Measurements from ENCODE around the gene NEO1. TPM values are rescaled to one million over a fixed set of nuclear protein-coding genes. Genes with fewer than 3 reads are reported as not detected.

NEO1 gene
- total RNA-seq, 2 experiments from 2014 or later = 8.3 to 9.3 TPM

DNA sequence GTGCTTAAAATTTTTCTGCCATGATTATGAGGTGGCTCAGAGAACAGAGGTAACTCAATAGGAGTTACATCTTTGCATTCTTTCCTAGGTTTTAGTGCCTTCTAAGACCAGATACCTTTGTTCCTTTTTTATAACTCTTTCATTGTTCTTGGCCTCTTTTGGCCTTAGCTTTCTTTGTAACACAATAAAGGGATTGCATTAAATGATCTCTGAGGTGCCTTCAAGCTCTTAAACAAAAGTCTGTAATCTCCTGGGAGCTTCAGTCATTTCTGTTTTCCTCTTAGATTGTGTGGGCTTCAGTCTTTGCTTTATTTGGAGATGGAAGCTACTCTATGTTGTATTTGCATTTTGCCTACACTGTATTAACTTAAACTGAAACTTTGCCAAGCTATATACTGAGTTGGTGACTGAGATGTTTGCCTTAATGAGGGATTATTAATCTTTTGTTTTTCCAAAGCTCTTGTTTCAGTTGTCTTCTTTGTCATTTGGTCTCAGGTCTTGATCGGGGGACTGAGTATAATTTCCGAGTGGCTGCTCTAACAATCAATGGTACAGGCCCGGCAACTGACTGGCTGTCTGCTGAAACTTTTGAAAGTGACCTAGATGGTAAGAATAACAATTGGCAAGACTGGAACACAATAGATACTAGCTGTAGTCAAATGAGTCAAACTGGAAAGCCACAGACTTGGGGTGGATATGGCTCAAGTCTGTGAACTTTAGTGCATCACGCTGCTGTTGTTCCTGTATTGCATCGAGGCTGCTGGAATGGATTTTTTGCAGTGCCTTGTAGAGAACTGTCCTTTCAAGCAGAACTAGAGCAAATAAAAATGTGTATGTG is 206.2 kb downstream of the NEO1 start:
- Mint-ChIP-seq H3K9me3 (no peaks in the 10 kb centered on the region), H3K27ac (no peak overlapping the region), H3K4me3 (no peak overlapping the region), H3K27me3 (no peaks in the 10 kb centered on the region), H3K36me3 (peaks cover 14% of the 10 kb centered on the region), H3K4me1 (ENCODE audit: low read depth) (peaks cover 8% of the 10 kb centered on the region)
- POLR2A ChIA-PET = no interaction called here
- intact Hi-C loops (cut with micrococcal nuclease) = no loop called here
- DNase-seq = peak; percentile 40
- CTCF ChIA-PET = interaction anchor here (0.8 to 1.9 kb wide), 4 partner anchors 16 to 537 kb away, joined by 3 to 11 read pairs (median 6); no protein-coding TSS in a partner anchor

DNA sequence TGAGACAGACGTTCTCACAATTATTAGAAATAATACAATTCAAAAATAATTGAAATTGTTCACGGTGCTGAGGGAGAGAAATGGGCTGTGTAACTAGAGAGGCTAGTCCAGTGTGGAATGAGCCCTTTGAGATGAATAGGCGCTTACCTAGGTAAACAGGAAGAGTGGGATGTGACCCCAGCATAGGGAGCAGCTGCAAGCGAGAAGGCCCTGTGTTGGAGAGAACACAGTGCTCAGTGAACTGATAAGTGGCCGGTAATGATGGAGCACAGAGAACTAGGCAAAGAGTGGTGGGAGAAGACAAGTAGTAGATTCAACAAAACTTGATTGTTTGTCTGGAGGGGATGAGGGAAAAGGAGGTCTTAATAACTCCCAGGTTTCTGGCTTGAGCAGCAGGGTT is 212.6 kb downstream of the NEO1 start:
- ChIA-PET POLR2A (no interaction called here), CTCF (interaction anchor here (0.6 to 5.1 kb wide), 21 partner anchors 10 to 542 kb away, joined by 3 to 93 read pairs (median 5); no protein-coding TSS in a partner anchor)
- no peaks in the 10 kb centered on the region for H3K27me3 Mint-ChIP-seq
- H3K4me3 Mint-ChIP-seq = no peak overlapping the region
- peaks cover 9% of the 10 kb centered on the region for H3K36me3 Mint-ChIP-seq
- no peak for DNase-seq
- intact Hi-C loops (cut with micrococcal nuclease) = loop anchor here (2.0 kb wide), 1 partner anchor 24 kb away; no protein-coding TSS in a partner anchor
- H3K4me1 Mint-ChIP-seq (ENCODE audit: low read depth) = peaks cover 4% of the 10 kb centered on the region
- H3K27ac Mint-ChIP-seq = no peak overlapping the region
- H3K9me3 Mint-ChIP-seq = no peaks in the 10 kb centered on the region

DNA sequence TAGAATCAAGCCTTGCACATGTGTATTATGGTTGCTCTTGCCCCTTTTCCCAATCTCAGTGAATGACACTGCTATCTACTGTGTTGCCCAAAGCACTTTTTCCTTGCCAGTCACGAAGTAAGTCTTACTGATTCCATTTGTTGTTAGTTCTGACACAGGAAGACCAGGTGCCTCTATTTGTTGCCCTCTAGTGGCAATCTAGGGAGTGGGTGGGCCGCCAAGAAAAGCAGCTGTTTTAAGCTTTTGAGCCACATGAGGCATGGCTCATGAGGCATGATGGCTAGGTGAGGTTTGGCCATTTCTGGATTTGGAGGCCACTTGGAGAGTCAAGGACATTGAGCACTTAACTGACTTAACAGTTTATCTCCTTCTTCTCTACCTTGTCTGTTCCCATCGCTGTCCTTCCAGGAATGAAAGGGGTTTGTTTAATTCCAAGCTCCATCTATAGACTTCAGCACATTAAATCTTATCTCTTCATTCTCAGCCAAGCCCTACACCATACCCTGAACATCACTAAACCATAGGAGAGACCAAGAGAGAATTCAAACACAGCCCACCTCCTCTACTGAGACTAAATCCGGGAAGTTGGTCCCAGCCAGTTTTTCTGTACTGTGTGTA is 213.4 kb downstream of the NEO1 start:
- CTCF ChIA-PET = interaction anchor here (0.6 to 5.1 kb wide), 31 partner anchors 9 to 543 kb away, joined by 3 to 93 read pairs (median 4); no protein-coding TSS in a partner anchor
- no peaks in the 10 kb centered on the region for H3K27me3 Mint-ChIP-seq
- H3K36me3 Mint-ChIP-seq = peaks cover 5% of the 10 kb centered on the region
- H3K9me3 Mint-ChIP-seq = no peaks in the 10 kb centered on the region
- intact Hi-C loops (cut with micrococcal nuclease) = loop anchor here (2.0 kb wide), 1 partner anchor 25 kb away; no protein-coding TSS in a partner anchor
- H3K27ac Mint-ChIP-seq = no peak overlapping the region
- H3K4me1 Mint-ChIP-seq (ENCODE audit: low read depth) = peaks cover 4% of the 10 kb centered on the region
- POLR2A ChIA-PET = no interaction called here
- H3K4me3 Mint-ChIP-seq = no peak overlapping the region
- peak; percentile 72 for DNase-seq

DNA sequence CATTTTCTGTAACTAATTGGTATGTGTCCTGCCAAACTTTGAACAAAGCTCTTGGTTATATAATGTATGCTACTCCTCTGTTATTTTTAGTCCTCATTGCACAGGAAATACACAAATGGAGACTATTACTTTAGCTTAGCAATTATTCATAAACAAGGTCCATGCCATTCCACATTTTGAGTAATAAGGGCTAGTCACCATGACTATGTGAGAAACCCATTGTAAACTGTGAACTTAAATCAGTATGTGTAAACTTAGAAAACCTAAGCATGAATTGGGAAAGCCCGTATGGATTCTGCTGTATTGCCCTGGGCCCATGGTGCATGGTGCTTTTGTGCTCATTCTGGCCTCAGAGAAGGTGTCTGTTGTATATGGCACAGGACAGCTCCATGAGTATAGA is 216.2 kb downstream of the NEO1 start:
- intact Hi-C loops (cut with micrococcal nuclease) = no loop called here
- Mint-ChIP-seq H3K27ac (no peak overlapping the region), H3K36me3 (peaks cover 2% of the 10 kb centered on the region), H3K4me1 (ENCODE audit: low read depth) (peaks cover 8% of the 10 kb centered on the region), H3K9me3 (no peaks in the 10 kb centered on the region), H3K27me3 (no peaks in the 10 kb centered on the region), H3K4me3 (no peak overlapping the region)
- ChIA-PET POLR2A (no interaction called here), CTCF (interaction anchor here (0.7 to 2.0 kb wide), 5 partner anchors 8 to 571 kb away, joined by 3 to 20 read pairs (median 3); no protein-coding TSS in a partner anchor)
- no peak for DNase-seq

DNA sequence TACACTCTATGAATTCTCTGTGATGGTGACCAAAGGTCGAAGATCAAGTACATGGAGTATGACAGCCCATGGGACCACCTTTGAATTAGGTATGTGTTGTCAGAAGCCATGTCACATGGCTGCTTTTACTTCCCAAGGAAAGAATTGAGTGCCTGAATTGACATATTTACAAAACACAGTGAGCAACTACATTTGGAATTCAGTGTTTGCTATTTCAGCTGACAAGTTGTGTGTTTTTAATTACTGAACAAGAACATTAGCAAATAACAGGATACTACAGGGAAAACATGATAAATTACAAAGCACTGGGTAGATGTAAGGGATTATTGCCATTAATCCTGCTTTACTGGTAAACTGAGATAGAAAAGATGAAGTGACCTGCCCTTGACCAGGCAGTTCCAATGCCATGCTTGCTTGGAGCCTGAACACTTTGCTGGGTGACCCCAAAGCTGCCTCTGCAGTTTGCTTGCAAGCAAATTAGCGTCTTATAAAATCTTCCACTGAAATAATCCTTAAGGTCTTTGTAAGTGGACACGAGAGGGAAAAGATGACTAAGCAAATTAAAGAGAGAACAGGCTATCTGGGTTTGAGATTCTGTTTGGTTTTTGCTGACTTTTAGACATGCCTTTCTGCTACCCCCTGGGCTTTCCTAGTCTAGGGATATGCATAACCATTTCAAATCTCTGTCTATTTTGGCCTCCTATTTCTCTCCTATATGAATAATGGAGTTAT is 218.3 kb downstream of the NEO1 start:
- intact Hi-C loops (cut with micrococcal nuclease) = no loop called here
- no peak for DNase-seq
- Mint-ChIP-seq H3K4me1 (ENCODE audit: low read depth) (peaks cover 4% of the 10 kb centered on the region), H3K36me3 (peaks cover 2% of the 10 kb centered on the region), H3K27ac (no peak overlapping the region), H3K27me3 (no peaks in the 10 kb centered on the region), H3K9me3 (no peaks in the 10 kb centered on the region), H3K4me3 (no peak overlapping the region)
- ChIA-PET POLR2A (no interaction called here), CTCF (interaction anchor here (1.0 to 8.2 kb wide), 3 partner anchors 26 to 33 kb away, joined by 4 to 73 read pairs (median 29); no protein-coding TSS in a partner anchor)

DNA sequence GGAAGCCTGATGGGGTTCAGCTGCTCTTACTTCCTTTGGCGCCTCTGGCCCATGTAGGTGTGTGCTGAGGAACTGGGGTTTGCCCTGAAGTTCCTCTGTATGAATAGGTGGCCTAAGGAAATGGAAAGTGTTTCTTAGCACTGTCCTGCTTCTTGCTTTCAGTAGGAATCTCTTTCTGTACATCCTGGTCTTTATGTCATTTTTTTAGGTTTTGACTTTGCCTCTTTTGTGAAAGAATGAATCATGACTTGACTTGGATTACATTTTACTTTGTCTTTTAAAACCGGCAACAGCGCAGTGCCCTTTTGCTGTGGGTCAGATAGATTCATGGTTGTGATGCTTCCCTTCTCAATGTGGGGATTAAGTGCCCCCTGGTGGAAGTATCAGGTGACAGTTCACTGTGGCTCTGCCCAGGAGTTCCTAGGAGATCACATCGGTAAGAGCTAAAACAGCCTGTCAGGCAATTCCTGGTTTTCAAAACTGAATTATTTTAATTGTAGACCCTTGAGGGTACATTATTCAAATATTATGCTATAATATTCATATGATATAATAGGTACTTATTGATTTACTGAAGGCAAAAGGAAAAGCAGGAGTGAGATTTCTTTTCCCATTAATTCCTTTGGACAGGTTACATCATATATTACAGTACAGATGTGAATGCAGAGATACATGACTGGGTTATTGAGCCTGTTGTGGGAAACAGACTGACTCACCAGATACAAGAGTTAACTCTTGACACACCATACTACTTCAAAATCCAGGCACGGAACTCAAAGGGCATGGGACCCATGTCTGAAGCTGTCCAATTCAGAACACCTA is 221.1 kb downstream of the NEO1 start:
- DNase-seq = peak; percentile 60
- no peaks in the 10 kb centered on the region for H3K9me3 Mint-ChIP-seq
- peaks cover 4% of the 10 kb centered on the region for H3K4me1 Mint-ChIP-seq (ENCODE audit: low read depth)
- no peak overlapping the region for H3K4me3 Mint-ChIP-seq
- ChIA-PET POLR2A (no interaction called here), CTCF (interaction anchor here (0.7 to 8.2 kb wide), 23 partner anchors 9 to 552 kb away, joined by 3 to 73 read pairs (median 5); no protein-coding TSS in a partner anchor)
- H3K36me3 Mint-ChIP-seq = peaks cover 2% of the 10 kb centered on the region
- intact Hi-C loops (cut with micrococcal nuclease) = loop anchor here (1.0 kb wide), 1 partner anchor 32 kb away; no protein-coding TSS in a partner anchor
- no peak overlapping the region for H3K27ac Mint-ChIP-seq
- no peaks in the 10 kb centered on the region for H3K27me3 Mint-ChIP-seq

DNA sequence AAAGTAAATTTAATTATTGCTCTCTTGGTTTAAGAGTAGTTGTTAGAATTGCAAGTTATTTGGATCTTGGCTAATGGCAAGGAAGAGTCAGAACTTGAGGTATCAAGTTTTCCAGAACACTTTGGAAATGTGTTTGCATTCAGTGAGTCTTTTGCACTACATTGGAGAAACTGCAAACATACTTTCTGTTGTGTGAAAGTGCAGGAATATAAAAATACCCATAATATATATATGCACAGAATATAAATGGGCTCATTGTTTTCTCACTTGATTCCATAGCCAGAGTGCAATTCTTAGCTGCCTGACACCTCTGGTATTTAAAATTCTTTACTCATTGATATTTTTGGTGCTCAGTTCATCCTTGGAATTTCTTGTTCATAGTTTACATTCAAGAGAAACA is 223.6 kb downstream of the NEO1 start:
- POLR2A ChIA-PET = no interaction called here
- Mint-ChIP-seq H3K9me3 (no peaks in the 10 kb centered on the region), H3K4me1 (ENCODE audit: low read depth) (peaks cover 4% of the 10 kb centered on the region), H3K36me3 (peaks cover 3% of the 10 kb centered on the region), H3K27me3 (no peaks in the 10 kb centered on the region), H3K27ac (no peak overlapping the region), H3K4me3 (no peak overlapping the region)
- no peak for DNase-seq
- CTCF ChIA-PET = interaction anchor here (0.9 to 8.2 kb wide), 6 partner anchors 10 to 38 kb away, joined by 3 to 73 read pairs (median 18); no protein-coding TSS in a partner anchor
- intact Hi-C loops (cut with micrococcal nuclease) = no loop called here

DNA sequence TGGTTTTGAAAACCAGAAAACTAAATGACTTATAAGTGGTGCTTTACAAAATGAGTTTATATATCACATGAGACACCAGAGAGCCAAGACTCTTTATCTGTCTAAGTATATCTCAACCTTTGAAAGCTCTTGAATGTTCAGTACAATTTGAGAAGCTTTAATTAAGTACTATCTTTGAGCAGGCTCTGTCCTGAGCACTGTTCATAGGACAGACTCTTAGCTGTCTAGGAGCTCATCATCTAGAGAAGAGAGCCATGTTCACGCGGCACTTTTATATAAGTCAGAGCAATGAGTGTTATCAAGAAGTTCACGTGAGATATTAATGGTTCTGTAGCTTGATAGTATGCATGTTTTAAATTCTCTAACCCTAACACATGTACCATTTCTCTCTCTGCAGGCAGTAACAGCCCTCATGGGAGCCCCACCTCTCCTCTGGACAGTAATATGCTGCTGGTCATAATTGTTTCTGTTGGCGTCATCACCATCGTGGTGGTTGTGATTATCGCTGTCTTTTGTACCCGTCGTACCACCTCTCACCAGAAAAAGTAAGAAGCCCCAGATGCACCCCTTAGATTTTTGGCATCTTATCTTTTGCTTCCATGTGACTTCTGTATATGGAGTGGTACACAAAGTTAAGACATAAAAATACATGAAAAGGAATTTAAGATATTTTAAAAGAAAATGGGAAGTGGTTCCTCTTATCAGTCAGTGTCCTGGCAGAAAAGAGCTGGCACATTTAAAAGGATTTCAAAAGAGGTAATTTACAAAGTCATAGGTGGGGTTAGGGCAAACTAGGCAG is 230.5 kb downstream of the NEO1 start:
- peaks cover 13% of the 10 kb centered on the region for H3K4me1 Mint-ChIP-seq (ENCODE audit: low read depth)
- no peak for DNase-seq
- H3K4me3 Mint-ChIP-seq = no peak overlapping the region
- CTCF ChIA-PET = interaction anchor here (0.6 to 2.5 kb wide), 6 partner anchors 9 to 423 kb away, joined by 3 to 14 read pairs (median 6); no protein-coding TSS in a partner anchor
- POLR2A ChIA-PET = no interaction called here
- no peaks in the 10 kb centered on the region for H3K9me3 Mint-ChIP-seq
- peaks cover 4% of the 10 kb centered on the region for H3K36me3 Mint-ChIP-seq
- no peaks in the 10 kb centered on the region for H3K27me3 Mint-ChIP-seq
- H3K27ac Mint-ChIP-seq = no peak overlapping the region
- intact Hi-C loops (cut with micrococcal nuclease) = loop anchor here (10.0 kb wide), 1 partner anchor 352 kb away; the partner anchor contains the start of gene NPTN

DNA sequence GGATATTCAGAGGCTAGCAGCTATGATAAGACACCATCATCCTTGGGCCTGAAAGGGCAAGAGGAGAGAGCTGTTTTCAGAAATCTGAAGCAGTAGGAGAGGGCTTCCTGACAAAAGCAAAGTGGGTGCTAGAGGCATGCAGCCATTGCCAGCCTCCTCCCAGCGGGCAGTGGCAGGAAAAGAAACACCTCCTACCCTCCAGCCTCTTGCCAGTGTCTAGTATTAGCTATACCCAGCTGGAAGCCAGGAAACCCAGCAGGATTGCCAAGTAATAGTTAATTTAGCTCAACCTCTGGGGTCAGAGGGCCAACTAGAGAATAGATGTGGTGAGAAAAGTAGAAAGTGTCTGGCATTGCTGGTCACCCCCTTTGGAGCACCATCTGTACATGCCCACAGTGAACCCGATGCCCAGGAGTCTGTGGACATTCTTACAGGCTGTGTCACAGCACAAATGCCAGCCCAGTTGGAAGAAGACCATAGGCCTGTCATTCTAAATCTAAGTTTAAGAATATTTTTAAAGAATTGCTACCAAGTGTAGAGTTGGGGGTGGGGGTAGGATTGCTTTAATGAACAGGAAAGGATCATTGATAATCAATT is 231.2 kb downstream of the NEO1 start:
- intact Hi-C loops (cut with micrococcal nuclease) = loop anchor here (10.0 kb wide), 1 partner anchor 351 kb away; the partner anchor contains the start of gene NPTN
- Mint-ChIP-seq H3K4me3 (no peak overlapping the region), H3K27me3 (no peaks in the 10 kb centered on the region), H3K27ac (no peak overlapping the region), H3K36me3 (peaks cover 9% of the 10 kb centered on the region), H3K9me3 (no peaks in the 10 kb centered on the region), H3K4me1 (ENCODE audit: low read depth) (peaks cover 13% of the 10 kb centered on the region)
- DNase-seq = no peak
- CTCF ChIA-PET = interaction anchor here (0.6 to 2.5 kb wide), 5 partner anchors 9 to 422 kb away, joined by 3 to 14 read pairs (median 4); no protein-coding TSS in a partner anchor
- POLR2A ChIA-PET = no interaction called here

DNA sequence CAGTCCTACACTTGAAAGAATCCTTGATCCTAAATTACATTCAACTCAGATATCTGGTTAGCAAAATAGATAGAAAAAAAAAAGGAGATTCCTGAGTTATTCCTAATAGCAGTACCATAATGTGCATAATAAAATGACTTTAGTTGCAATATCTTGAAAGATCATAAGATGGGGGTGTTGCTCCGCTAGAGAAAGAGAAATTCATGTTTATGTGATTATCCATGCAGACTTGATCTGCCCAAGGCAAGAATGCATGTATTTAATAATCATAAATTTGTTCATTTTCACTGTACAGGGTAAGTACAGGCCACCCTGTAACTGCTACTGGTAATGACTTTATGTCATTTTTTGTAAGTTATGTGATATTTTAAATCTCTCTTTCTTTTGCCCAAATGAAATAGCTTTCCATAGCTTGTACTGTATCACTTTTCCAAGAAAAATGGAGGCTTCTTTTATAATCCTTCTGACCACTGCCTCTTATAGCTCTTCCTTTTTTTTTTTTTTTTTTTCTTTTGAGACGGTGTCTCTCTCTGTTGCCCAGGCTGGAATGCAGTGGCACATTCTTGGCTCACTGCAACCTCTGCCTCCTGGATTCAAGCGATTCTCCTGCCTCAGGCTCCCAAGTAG is 231.9 kb downstream of the NEO1 start:
- H3K9me3 Mint-ChIP-seq = no peaks in the 10 kb centered on the region
- no peak overlapping the region for H3K27ac Mint-ChIP-seq
- ChIA-PET POLR2A (no interaction called here), CTCF (interaction anchor here (0.7 to 2.1 kb wide), 2 partner anchors 352 to 421 kb away, joined by 3 to 8 read pairs (median 6); no protein-coding TSS in a partner anchor)
- H3K4me1 Mint-ChIP-seq (ENCODE audit: low read depth) = peaks cover 13% of the 10 kb centered on the region
- peaks cover 15% of the 10 kb centered on the region for H3K36me3 Mint-ChIP-seq
- no peak overlapping the region for H3K4me3 Mint-ChIP-seq
- intact Hi-C loops (cut with micrococcal nuclease) = loop anchor here (10.0 kb wide), 1 partner anchor 351 kb away; the partner anchor contains the start of gene NPTN
- no peak for DNase-seq
- H3K27me3 Mint-ChIP-seq = no peaks in the 10 kb centered on the region
